H1 (cell line): ENCODE results near the gene TCF7L1. TPM values are rescaled to one million over a fixed set of nuclear protein-coding genes. Genes with fewer than 3 reads are reported as not detected.

Experiments
- ASH2L ChIP-seq: fragments of 200-600, 300-600 bp; sonication (generic); IDR thresholded peaks from one replicate; pipeline ENCODE4 v1.7.1; 2017; ENCODE audit warnings: low read length
- BACH1 ChIP-seq: IDR thresholded peaks from 2 replicates; pipeline ENCODE4 v1.6.1; 2012; ENCODE audit warnings: low read length, improper control_type of control experiment
- JUN ChIP-seq: IDR thresholded peaks from 2 replicates; pipeline ENCODE4 v1.6.1; 2011; ENCODE audit warnings: low read depth, mild to moderate bottlenecking, improper control_type of control experiment, low read length
- RAD21 ChIP-seq, 2 experiments: IDR thresholded peaks in 1 of 2; conservative IDR thresholded peaks in 1 of 2; 2 replicates each; pipeline ENCODE4 v1.6.1; 2011; ENCODE audit warnings: low read depth in 2 of 2, low read length in 2 of 2, improper control_type of control experiment in 1 of 2, inconsistent platforms in 1 of 2, mild to moderate bottlenecking in 1 of 2, moderate library complexity in 1 of 2
- RNF2 ChIP-seq: fragments of 200-900, 300-1000 bp; sonication (generic); IDR thresholded peaks from 2 replicates; pipeline ENCODE4 v1.7.1; 2016; ENCODE audit warnings: borderline replicate concordance, low read depth, mild to moderate bottlenecking, antibody characterized with exemption, low read length; ENCODE audit not compliant: poor library complexity, severe bottlenecking; ENCODE audit errors: missing control alignments
- SP2 ChIP-seq: IDR thresholded peaks from 2 replicates; pipeline ENCODE4 v1.6.1; 2012; ENCODE audit warnings: mild to moderate bottlenecking, low read length, inconsistent platforms
- USF2 ChIP-seq: IDR thresholded peaks from 2 replicates; pipeline ENCODE4 v1.6.1; 2011; ENCODE audit warnings: low read length, improper control_type of control experiment
- polyA plus RNA-seq, 7 experiments: library from polyadenylated mRNA; depleted of rRNA in 3 of 7; stranded (reverse) in 5 of 7; unstranded in 2 of 7; fragments of >200 nt in 5 of 7; fragments of 200-250 nt in 2 of 7; gene quantifications; 1 replicate in 5 of 7; 2 replicates in 1 of 7; 4 replicates in 1 of 7; pipeline versions ENCODE4 v1.2.1 to v1.2.3, GENCODE V29; 2011 to 2013; ENCODE audit warnings: missing spikeins in 2 of 7, mixed read lengths in 2 of 7
- total RNA-seq: library from RNA; stranded (reverse); fragmentation: NEBNext Ultra II Directional; extraction: Animal tissue kit (Norgen Biotek cat#: 25700); gene quantifications from 2 replicates; pipeline ENCODE4 v1.2.1, GENCODE V29; 2021

TCF7L1 gene
- total and polyA plus RNA-seq, 2 of the 8 experiments (the other 6 are each of a cell fraction or from before 2014, with no cell fraction given): 27.5 to 108 TPM

GRCh38 chr2:85231952-85232351, 98.8 kb downstream of the TCF7L1 start (continued):
- TF ChIP-seq USF2 (no peak), JUN (no peak), ASH2L (no peak), SP2 (no peak), RNF2 (no peak), BACH1 (no peak), RAD21 (IDR thresholded peaks at IDR 0.05 in 1 of 2, conservative IDR thresholded peaks at IDR 0.05 in 1 of 2; ENCODE audit: low read depth in 2 of 2, low read length in 2 of 2) (peak; percentile 2 to 30; a peak in 2 of 4 replicates)
